ENCODE measurements around the gene SLC13A5. TPM values are rescaled to one million over a fixed set of nuclear protein-coding genes. Genes with fewer than 3 reads are reported as not detected.

SLC13A5 gene
- polyA plus RNA-seq, 1 of the 3 experiments (the other 2 are of a cell fraction), result not detected

- H3K9me3 ChIP-seq, result no peaks in the 10 kb centered on the region
- H3K36me3 ChIP-seq (replicated peaks in 1 of 2; ENCODE audit: control insufficient read depth in 1 of 2, insufficient read depth in 2 of 2, low read length in 1 of 2), result no peaks in the 10 kb centered on the region
- no peaks in the 10 kb centered on the region for H3K9me2 ChIP-seq
- H3K27ac ChIP-seq (ENCODE audit: low read depth in 2 of 2, low read length in 1 of 2), result no peak overlapping the region
- peaks cover 74% of the 10 kb centered on the region for H3K27me3 ChIP-seq (ENCODE audit: insufficient read depth)
- TF ChIP-seq, protein P1, sequence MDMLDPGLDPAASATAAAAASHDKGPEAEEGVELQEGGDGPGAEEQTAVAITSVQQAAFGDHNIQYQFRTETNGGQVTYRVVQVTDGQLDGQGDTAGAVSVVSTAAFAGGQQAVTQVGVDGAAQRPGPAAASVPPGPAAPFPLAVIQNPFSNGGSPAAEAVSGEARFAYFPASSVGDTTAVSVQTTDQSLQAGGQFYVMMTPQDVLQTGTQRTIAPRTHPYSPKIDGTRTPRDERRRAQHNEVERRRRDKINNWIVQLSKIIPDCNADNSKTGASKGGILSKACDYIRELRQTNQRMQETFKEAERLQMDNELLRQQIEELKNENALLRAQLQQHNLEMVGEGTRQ (IDR thresholded peaks at IDR 0.05; ENCODE audit: borderline replicate concordance, low read depth, low read length), result no peak
- TF ChIP-seq MXI1 (IDR thresholded peaks at IDR 0.05; ENCODE audit: low read depth, low read length) (no peak), MEF2A (IDR thresholded peaks at IDR 0.05; ENCODE audit: borderline replicate concordance, low read depth) (no peak), SIN3A (IDR thresholded peaks at IDR 0.05; ENCODE audit: borderline replicate concordance, low read depth, low read length) (no peak), REST (IDR thresholded peaks at IDR 0.05; ENCODE audit: low read depth, low read length) (no peak), YY1 (IDR thresholded peaks at IDR 0.05; ENCODE audit: low read depth) (no peak), NFIC (IDR thresholded peaks at IDR 0.05; ENCODE audit: borderline replicate concordance) (no peak), RXRA (IDR thresholded peaks at IDR 0.05; ENCODE audit: borderline replicate concordance, low read depth) (no peak), FOXM1 (IDR thresholded peaks at IDR 0.05; ENCODE audit: low read depth) (no peak), GATA2 (CRISPR knock-in tag; IDR thresholded peaks at IDR 0.05) (no peak), RCOR1 (IDR thresholded peaks at IDR 0.05; ENCODE audit: low read length) (no peak), IRF3 (IDR thresholded peaks at IDR 0.05; ENCODE audit: low read depth, low read length) (no peak), RFX5 (IDR thresholded peaks at IDR 0.05; ENCODE audit: low read length) (no peak), TEAD4 (IDR thresholded peaks at IDR 0.05; ENCODE audit: borderline replicate concordance, insufficient read depth) (no peak), PBX3 (IDR thresholded peaks at IDR 0.05) (no peak)
- H3F3A ChIP-seq (replicated peaks; ENCODE audit: insufficient read depth), result no peaks in the 10 kb centered on the region
- 12% methylated on average over 6 of the region's 7 CpGs for WGBS (ENCODE audit: low lambda C conversion rate)
- H4K20me1 ChIP-seq (ENCODE audit: insufficient read depth), result no peaks in the 10 kb centered on the region
- CTCF ChIA-PET, result interaction anchor here (1.1 to 1.4 kb wide), 2 partner anchors 31 to 171 kb away, joined by 3 read pairs; no protein-coding TSS in a partner anchor
- POLR2A ChIA-PET, result no interaction called here
- H3K4me2 ChIP-seq, result no peak overlapping the region
- no peak for DNase-seq
- no peak overlapping the region for H3K9ac ChIP-seq
- H2AFZ ChIP-seq (ENCODE audit: low read depth), result no peak overlapping the region
- H3K4me3 ChIP-seq (ENCODE audit: low read depth in 2 of 2, low read length in 1 of 2), result no peak overlapping the region
- no peaks in the 10 kb centered on the region for H3K79me2 ChIP-seq (ENCODE audit: insufficient read depth)
- no peaks in the 10 kb centered on the region for H3K4me1 ChIP-seq (ENCODE audit: control insufficient read depth in 1 of 2, insufficient read depth in 2 of 2, low read depth in 1 of 2, low read length in 1 of 2)
Measured at GRCh38 chr17:6671431-6671830, 41.7 kb downstream of the SLC13A5 start.

Measured in SK-N-SH (cell line).